Right hindlimb (tissue), 1 donor: ENCODE results near the gene RUNX2.
A peak's percentile ranks its signal among the peaks of the same experiment; 100 is the strongest.
"Not testable (repeated sequence)": the region's sequence is repeated elsewhere in the genome, so short reads cannot be mapped to it uniquely, and the experiment has no call there.

ENCODE experiments used
- DNase-seq: peaks from one replicate; pipeline ENCODE4 v3.0.0-alpha.2; 2018

The RUNX2 gene

GRCh38 chr6:45531999-45532595 lies 204.0 kb downstream of the RUNX2 start:
- DNase-seq: no peak

GRCh38 chr6:45532721-45533210 lies 204.6 kb downstream of the RUNX2 start:
- peak; percentile 67 for DNase-seq

DNA sequence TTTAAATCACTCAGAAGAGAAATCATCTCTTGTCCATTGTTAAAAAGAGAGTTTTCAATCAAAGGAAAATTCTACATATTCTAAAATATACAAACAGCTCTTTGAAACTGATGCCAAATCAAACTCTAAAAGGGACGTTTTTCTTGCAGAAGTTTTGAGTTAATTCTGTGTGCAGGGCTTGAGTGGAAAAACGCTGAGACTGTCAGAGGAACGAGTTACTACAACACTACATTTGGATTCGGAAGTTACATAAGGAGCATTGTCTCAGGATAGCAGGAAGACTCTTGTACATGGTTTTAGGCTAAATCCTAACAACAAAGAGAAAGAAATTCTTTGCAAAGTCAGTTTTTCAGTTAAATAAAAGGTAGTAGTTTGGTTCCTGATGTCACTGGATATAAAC lies 205.3 kb downstream of the RUNX2 start:
- no peak for DNase-seq

DNA sequence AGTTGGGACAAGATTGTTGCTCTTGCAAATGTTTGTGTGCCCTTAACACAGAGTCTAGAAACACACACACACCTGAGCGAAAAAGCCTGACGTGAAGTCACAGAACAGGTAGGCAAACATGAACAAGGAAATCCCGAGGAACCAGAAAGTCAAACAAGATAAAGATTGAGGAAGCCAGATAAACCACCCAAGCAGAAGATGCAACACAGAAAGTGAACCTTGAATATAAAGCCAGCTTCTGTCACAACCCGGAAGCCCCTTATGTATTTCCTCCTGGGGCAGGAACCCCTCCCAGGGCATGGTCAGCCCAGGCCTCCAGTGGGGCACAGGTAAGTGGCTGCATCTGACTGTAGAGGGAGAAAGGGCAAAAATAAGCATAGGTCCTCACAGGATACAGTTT lies 207.8 kb downstream of the RUNX2 start:
- DNase-seq: no peak

GRCh38 chr6:45537539-45537938 lies 209.4 kb downstream of the RUNX2 start:
- no peak for DNase-seq

DNA sequence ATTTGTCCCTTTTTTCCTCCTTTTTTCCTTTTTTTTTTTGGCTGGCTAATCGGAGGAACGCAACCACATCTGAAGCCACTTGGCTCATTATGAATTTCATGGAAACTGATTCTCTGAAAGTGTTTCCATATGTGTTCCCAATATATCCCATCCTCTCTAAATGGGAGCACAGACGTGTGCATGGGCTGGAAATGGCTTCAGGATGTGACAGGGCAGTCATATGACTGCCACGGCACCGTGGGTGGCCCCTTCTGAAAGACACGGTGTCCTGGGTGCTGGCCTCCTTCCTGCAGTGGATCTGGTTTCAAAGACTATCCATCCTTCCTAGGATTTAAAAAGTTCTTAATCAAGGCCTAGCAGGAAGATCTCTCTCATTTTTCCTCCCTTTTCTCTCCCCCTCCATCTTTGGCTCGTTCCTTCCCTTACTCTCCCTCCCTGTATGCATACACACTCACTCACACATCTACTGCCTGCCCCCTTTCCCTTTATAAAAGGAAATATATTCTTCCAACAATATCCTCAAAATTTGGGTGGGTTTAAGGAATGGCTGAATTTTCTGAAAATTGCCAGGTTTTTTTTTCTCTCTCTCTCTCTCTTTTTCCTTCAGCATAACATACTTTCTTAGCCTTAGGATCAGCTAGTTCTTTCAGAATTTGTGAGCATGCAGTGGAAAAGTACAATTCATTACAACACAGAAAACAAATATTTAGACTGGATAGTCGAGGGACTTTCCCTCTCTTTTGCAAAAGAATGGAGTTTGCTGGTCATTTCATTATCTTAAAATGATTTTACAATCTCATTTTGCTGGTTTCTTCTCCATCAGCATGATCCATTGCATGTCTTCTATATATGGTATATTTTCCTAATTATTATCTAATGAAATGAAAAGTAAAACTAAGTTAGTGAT lies 210.8 kb downstream of the RUNX2 start:
- DNase-seq: peak; percentile 85

- no peak for DNase-seq
These were observed 212.3 kb downstream of the RUNX2 start for GRCh38 chr6:45540375-45540920.

DNA sequence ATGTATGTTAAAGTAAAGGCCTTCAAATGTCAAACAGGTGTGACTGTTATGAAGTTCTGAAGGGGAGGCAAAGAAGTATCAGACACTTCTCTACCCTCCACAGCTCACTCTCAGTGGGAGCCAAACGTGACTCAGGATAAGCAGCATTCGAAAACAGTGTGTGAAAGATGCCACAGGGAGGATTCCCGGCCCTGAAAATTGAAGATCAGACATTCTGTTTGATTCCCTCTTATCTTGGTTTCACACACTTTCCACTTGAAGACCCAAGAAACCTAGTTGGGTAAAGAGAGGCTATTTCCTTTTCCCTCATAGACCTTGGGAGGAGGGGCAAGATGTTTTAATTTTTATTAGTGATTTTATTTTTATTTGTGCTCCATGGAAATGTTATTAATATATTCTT lies 213.8 kb downstream of the RUNX2 start:
- no peak for DNase-seq

GRCh38 chr6:45543298-45544235 lies 215.4 kb downstream of the RUNX2 start:
- no peak for DNase-seq

DNA sequence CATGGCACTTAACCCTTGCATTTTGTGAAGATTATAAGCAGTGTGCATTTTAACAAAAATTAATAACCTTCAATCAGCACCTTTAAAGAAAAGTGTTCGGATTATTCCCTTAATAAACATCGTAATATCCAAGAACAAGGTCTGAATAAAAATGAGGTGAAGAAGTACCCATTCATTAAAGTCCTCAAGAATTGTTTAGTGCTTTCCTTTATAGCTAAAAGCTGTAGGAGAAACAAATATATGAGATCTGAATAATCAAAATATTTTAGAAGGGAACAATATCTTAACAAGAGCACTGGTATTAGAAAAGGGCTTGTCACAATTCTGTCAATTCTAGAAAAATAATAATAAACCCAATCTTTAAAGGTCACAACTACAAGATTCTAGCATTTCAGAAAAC lies 217.3 kb downstream of the RUNX2 start:
- DNase-seq: no peak

GRCh38 chr6:45548657-45549515 lies 220.8 kb downstream of the RUNX2 start:
- no peak for DNase-seq

DNA sequence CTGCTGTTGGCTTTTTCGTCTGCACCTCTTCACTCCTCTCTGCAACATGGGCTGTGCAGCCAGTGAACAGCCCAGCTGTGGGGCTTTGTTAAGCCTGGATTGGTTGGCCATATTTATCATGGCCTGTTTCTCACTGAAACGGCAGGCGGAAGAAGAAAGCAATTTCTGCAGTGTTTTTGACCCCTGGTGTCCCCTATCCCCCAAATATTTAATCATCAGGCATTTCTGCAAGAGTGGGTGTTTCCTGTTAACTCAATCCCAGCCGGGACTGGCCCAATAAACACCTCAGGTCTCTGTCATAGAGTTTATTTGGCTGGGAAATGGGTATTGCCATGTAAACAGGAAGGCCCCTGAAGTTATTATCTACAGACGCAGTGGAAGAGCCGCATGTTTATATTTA lies 224.4 kb downstream of the RUNX2 start:
- no peak for DNase-seq

DNA sequence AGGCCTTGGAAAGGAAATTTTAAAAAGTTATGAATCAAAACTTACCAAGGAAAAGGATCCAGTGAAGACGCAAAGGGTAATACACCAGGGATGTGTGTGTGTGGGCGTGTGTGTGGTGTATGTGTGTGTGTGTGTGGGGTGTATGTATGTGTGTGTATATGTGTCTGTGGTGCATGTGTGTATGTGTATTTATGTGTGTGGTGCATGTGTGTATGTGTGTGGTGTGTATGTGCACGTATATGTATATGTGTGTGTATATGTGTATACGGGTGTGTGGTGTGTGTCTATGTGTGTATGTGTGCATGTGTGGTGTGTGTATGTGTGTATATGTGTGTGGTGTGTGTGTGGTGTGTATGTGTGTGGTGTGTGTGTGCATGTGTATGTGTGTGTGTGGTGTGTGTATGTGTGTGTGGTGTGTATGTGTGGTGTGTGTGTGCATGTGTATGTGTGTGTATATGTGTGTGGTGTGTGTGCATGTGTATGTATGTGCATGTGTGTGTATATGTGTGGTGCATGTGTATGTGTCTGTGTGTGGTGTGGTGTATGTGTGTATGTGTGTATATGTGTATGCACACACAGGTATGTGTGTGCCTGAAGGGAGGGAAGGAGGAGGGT lies 225.7 kb downstream of the RUNX2 start:
- no peak for DNase-seq

DNA sequence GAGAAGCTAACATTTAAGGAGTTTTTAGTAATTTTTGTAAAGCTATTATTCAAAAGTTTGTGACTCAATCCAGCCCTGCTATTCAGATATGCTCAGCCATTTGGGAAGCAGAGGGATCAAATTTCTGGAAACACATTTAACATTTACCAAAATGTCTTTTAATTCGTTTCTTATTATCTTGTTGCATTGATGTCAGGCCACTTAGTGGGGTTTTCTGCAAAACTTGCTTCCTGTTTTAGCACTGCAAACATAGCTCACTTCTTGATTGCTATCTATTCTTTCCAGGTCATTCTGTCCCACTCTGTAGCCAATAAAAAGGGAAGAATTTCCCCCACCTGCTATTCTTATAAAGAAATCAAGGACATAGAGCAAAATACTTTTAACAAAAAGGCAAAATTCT lies 226.5 kb downstream of the RUNX2 start:
- no peak for DNase-seq

DNA sequence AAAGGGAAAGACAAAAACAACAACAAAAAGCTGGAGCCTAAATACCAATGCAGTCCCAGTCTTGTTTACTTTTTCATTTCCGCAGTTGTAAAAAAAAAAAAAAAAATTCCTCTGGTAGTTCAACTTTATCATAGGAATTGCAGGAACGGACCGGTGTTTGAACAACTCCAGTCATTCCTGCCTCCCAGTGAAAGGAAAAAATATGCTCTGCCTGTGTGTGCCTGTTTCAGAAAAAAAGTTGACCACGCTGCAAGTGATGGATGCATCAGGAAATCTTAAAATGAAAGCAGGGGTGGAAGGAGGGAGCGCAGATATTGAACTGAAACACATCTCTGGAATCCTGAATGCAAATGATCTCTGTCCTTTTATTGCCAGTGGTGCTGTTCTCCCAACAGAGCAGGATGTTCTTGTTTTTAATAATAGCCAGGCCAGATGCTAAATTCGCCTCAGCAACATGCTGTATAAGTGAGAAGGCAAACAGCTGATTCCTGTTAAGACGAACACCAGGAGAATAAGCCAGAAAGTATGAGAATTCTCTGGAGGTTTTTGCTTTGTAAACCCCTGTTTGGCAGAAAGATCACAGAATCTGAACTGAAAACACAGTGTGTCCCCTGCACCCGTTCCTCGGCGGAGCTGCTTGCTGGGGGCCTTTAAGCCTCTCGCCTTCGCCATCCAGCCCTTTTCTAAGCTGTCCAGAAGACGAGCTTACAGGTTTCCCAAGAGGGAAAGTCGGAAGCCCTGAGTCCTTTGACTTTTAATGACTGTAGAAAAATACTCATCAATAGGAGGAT lies 228.0 kb downstream of the RUNX2 start:
- peak; percentile 54 for DNase-seq

GRCh38 chr6:45556828-45557227 lies 228.7 kb downstream of the RUNX2 start:
- DNase-seq: no peak

- DNase-seq: no peak
These were observed 229.3 kb downstream of the RUNX2 start for GRCh38 chr6:45557454-45557853.

- no peak for DNase-seq
These were observed 230.7 kb downstream of the RUNX2 start for GRCh38 chr6:45558858-45559257.

DNA sequence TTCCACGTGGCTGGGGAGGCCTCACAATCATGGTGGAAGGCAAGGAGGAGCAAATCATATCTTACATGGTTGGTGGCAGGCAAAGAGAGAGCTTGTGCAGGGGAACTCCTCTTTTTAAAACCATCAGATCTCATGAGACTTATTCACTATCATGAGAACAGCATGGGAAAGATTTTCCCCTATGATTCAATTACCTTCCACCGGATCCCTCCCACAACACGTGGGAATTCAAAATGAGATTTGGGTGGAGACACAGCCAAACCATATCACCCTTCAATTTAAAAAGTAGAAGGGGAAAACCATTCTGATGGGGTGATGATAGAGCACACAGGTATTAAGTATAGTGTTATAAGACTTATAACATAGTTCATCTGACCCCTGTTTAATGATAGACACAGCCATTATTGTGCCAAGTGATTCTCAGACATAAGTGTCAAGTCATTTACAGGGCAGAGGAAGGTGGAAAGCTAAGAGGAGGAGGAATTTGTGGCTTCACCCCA lies 232.2 kb downstream of the RUNX2 start:
- not testable (repeated sequence) for DNase-seq

DNA sequence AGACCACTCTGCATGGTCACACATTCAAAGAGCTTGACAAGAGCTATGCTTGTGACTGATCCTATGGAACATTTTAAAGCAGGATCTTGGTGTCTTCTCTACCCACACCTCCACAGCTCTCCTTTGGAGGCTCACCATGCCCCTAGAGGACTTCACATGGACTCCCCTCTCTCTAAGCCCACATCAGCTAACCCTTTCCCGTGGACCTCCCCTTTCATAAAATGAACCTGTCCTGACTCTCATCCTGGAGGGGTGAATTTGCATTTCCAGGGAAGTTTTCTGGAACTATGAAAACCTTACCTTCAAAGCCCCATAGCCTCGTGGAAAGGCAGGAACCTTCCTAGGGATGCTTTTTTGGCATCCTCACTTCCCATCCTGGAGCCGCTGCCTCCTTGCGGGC lies 234.0 kb downstream of the RUNX2 start:
- DNase-seq: no peak
